Stimulated activated naive CD4-positive, alpha-beta T cell treated with Interleukin-2 at 50 U/mL for 16 hours (primary cell): ENCODE measurements around the gene C12orf76.
"Not testable (repeated sequence)": the region's sequence is repeated elsewhere in the genome, so short reads cannot be mapped to it uniquely, and the experiment has no call there.

Experiments
- DNase-seq: peaks from one replicate; lab custom pipeline; 2025; lab: John Stamatoyannopoulos, UW

C12orf76 gene, protein sequence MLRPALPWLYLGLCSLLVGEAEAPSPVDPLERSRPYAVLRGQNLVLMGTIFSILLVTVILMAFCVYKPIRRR

GRCh38 chr12:110048242-110049027 lies at the start of gene C12orf76:
Gene C12orf76, minus strand, starts transcription at chr12:110048522. Its CDS starts 27 bp downstream, at chr12:110048495.
- DNase-seq = peak; percentile 90

DNA sequence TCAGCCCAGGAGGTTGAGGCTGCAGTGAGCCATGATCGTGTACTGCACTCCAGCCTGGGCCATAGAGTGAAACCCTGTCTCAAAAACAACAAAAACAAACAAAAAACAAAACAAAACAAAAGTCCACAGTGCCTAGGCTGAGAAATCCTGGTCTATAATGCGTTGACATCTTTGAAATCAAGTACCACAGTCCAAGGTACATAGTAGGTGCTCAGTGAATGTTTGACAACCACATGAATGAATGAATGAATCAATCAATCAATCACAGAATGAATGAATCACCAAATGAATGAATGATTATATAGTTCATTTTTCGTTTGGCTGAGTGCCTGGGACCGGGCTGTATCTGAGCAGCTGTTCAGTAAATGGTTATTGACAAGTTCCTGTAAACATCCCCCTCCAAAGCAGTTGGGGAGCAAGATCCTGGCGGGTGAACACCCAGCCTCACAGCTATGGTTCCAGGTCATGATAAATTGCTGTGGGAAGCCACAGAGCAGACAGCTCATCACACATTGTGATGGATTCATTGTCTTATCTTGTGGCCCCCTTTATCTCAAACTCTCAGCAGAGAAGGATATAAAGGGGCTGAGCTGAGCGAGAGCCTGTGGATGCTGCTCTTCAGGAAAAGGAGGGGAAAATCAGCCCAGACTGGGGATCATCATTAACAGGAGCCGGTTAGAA lies 45.4 kb upstream of the C12orf76 start:
- DNase-seq = no peak

GRCh38 chr12:110091136-110091711 lies 42.9 kb upstream of the C12orf76 start:
- DNase-seq = no peak

GRCh38 chr12:110090266-110091135 lies 42.2 kb upstream of the C12orf76 start:
- no peak for DNase-seq

DNA sequence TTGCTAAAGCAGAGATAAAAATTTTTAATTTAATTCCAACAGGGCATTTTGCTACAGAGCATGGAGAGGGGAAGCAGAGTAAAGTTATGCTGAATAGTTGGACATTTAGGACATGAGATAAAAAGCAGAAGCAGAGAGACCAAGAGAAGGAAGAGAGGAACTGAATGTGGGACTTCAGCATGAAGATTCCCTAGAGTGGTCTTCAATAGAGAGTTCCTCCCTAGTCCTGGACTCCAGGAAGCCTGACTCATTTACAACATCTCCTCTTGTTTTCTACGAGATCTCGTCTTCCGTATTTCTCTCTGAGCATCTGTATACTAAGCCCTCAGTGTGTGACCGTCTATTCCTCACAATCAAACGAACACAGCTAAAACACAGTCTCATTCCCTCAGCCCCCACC lies 40.6 kb upstream of the C12orf76 start:
- DNase-seq = no peak

DNA sequence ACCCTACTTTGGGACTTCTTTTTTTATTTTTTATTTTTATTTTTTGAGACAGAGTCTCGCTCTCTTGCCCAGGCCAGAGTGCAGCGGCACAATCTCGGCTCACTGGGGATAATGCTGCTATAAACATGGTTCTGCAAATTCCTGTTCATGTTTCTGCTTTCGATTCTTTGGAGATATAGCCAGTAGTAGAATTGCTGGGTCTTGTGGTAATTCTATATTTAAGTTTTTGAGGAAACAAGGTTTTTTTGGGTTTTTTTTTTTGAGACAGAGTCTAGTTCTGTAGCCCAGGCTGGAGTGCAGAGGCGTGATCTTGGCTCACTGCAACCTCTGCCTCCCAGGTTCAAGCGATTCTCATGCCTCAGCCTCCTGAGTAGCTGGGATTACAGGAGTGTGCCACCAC lies 39.9 kb upstream of the C12orf76 start:
- DNase-seq = not testable (repeated sequence)

DNA sequence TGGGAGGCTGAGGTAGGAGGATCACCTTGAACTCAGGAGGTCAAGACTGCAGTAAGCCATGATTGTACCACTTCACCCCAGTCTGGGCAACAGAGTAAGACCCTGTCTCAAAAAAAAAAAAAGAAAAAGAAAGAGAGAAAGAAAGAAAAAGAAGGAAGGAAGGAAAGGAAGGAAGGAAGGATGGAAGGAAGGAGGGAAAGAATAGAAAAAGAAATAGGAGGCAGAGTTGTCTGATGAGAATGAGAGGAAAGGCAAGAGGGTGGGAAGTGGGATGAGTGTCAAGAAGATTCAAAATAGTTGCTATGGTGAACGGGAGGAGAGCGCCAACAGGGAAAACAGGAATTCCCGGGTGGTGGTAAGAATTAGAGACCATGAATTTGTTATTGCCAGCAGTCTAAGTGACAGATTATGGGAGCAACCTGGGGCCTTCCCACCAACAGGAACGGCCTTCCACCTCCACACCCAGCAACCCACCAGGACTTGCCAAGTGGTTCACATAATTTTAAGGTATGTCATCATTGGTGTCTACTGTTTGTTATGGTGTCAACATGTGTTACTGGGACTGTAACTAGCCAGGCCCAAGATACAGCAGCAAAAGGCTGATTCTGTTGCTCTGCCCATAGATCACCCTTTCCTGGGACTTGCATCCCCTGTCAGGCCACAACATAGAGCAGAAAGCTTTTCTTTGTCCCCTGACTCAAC lies 36.1 kb upstream of the C12orf76 start:
- DNase-seq = no peak

- DNase-seq = no peak
Observed at GRCh38 chr12:110080410-110080809, 32.1 kb upstream of the C12orf76 start.

DNA sequence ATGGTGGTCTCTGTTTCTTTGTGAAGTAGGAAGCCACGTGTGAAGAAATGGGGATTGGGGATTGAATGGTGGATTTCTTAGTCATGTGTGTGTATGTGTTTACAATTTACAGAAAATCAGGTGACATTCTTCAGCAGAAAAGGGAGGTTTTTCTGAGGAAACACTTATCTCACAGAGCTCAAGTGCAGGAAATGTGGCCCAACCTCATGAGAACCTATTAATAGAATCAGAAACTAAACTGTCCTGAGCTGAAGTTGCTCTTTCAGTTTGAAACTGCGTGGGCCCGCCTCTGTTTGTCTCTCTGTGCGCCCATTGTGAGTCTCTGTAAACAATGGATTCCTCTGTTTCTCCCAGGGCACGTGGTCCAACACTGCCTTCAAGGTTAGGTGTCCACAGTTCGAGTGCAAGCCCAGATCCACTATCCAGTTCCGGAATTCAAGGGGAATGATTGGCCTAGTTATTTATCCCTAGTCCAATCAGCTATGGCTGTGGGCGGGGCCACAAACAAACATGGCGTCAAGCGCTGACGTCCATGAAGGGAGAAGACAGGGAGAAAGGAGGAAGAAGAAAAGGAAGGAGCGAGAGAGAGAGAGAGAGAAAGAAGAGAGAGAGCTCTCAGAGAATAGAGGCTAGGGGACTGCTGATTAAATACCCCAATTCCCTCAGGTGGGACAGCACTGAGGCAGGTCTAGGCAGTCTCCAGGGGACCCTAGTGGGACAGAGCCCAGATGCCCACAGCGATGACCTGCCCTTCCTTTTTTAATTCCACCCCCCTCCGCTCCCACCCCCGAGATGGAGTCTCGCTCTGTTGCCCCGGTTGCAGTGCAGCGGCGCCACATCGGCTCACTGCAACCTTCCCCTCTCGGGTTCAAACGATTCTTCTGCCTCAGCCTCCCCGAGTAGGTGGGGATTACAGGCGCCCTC lies 31.4 kb upstream of the C12orf76 start:
- DNase-seq = peak; percentile 84

DNA sequence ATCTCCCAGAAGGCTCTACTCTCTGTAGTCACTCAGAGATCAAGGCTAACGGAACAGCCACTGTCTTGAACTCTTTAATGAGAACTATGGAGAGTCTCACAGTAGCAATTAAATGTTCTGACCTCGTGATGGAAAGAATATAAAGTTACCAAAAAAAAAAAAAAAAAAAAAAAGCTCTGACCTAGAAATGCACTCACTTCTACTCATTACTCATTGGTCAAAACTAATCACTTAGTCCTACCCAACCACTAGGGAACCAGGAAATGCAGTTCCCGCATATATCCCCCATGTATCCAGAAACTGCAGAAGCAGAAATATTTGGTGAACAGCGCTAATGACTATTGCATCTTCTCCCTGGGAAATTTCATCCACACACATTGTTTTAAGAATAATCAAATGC lies 29.5 kb upstream of the C12orf76 start:
- DNase-seq = no peak

GRCh38 chr12:110075880-110076279 lies 27.6 kb upstream of the C12orf76 start:
- DNase-seq = no peak

DNA sequence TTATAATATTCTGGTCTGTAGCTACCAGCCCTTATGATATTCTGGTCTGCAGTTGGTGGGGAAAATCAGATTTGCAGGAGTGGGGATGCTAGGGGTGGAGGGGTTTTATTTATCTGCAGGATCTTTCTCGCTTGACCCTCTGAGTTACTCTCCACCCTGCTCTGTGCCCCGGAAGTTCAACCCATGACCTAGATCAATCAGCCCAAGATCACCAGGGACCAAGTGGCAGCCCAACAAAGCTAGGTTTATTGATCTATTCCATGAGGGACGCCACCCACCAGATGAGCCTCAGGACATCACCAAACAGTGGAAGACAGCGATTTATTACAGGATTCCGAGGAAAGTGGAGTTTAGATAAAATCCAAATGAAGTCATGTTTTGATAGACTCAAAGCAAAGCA lies 25.8 kb upstream of the C12orf76 start:
- DNase-seq = no peak

DNA sequence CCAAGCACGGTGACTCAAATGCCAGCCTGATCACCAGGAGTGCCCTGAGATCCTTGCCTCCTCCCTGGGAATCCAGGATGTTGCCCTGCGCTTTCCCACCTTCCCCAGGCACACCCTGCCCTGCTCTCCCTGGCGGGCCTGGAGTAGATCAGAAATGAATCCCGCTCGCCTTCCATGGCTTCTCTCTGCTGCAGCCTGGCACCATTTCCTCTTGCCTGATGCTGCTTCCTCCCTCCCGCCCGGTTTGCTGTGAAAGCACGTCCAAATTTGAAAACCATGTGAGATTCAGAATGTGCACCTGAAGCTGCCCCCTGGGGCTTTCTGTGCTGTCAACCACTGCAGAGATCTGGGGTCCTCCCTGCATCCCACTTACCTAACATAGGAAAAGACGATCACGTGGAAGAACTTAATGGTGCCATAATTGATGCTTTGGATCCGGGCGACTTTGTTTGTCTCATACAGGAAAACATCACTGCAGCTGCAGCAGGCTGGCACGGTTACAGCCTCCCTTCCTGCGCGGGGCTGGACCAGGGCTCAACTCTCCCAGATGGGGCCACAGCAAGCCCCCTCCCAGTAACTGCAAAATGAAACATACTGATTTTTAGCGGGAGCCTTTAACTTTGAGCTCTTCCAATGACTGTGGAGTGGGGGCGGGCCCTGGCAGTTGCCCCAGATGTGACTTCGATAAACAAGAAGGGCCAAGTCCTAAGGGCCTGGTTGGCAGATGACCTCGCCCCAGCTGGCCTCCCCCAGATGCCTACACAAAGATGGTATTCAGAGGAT lies 24.9 kb upstream of the C12orf76 start:
- peak; percentile 2 for DNase-seq

DNA sequence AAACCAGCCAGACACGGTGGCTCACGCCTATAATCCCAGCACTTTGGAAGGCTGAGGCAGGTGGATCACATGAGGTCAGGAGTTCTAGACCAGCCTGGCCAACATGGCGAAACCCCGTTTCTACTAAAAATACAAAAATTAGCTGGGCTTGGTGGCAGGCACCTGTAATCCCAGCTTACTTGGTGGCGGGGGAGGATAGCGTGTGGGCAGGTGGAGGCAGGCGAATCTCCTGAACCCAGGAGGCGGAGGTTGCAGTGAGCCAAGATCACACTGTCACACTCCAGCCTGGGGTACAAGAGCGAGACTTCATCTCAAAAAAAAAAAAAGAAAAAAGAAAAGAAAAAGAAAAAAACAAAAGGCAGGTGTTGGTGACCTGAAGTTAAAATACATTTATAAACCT lies 24.3 kb upstream of the C12orf76 start:
- DNase-seq = not testable (repeated sequence)

- no peak for DNase-seq
Observed at GRCh38 chr12:110071967-110072366, 23.6 kb upstream of the C12orf76 start.

GRCh38 chr12:110071504-110071903 lies 23.2 kb upstream of the C12orf76 start:
- no peak for DNase-seq

DNA sequence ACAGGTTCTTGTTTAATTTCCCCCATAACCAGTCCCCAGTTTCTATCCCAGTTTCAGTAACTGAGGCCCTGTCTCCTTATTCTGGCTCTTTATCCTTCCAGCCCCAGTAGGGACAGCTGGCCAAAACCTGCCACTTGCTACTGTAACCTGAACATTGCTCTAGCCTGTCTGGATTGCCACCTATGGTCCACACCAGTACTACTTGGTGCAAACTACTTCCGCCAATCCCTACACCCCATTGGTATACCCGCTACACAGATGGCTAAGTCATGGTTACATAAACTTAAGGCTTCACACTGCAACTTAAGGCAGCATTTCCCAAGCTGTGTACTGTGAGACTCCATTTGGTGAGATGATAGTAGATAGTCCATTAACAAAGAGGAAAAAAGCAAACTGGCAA lies 20.3 kb upstream of the C12orf76 start:
- DNase-seq = no peak

DNA sequence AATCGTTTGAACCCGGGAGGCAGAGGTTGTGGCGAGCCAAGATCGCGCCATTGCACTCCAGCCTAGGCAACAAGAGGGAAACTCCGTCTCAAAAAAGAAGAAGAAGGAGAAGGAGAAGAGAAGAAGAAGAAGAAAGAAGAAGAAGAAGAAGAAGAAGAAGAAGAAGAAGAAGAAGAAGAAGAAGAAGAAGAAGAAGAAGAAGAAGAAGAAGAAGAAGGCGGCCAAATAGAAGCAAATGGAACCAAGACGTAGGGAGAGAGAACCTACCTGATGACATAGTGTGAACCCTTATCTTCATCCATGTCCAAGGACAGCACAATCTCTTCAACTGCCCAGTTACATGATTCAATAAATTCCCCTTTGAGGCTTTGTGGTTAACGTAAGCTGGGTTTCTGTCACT lies 19.8 kb upstream of the C12orf76 start:
- DNase-seq = not testable (repeated sequence)

GRCh38 chr12:110067531-110067930 lies 19.2 kb upstream of the C12orf76 start:
- DNase-seq = no peak
